COLO829 (cell line): ENCODE data around the gene HLF.
A peak's percentile ranks its signal among the peaks of the same experiment; 100 is the strongest.

Experiments
- DNase-seq: peaks from one replicate; pipeline ENCODE4 v3.0.0; 2012; ENCODE audit warnings: low spot score

Gene HLF

GRCh38 chr17:55292094-55292493, 27.3 kb downstream of the HLF start:
- no peak for DNase-seq

GRCh38 chr17:55294042-55294751, 29.4 kb downstream of the HLF start:
- DNase-seq, result no peak

DNA sequence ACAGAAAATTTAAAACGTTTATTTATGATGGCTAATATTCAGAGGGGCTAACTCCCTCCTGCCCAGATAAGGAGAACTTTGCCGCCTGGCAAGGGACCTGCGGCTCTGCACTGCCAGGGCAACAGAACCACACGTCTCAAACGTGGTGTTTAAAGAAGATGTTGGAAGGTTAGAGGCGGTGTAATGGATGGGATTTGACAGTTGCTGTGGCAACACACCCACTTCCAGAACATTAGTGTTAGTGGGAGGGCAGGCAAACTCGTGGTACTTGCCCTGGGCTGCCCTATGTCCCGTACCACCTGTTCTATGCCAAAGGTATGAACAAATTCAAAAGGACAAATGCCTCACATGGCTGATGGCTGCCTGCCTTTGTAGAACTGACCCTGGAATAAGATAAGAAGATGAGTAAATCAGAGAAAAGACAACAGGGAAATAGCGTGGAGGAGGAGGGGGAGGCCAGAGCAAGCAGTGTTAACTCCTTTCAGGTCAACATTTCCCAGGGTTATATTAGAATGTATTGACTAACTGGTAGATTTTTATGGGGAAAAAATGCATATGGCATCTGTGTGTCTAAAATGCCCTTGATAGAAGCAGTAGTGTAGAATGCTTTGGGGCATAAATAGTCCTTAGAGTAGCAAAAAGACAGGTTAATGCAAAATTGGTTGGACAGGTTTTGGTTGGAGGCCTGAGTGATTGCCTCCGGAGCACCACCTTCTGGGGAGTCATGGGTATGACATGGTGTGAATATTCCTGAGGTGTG, 30.8 kb downstream of the HLF start:
- peak; percentile 92 for DNase-seq

- no peak for DNase-seq
Measured at GRCh38 chr17:55296171-55296695, 31.5 kb downstream of the HLF start.

GRCh38 chr17:55296699-55297098, 31.9 kb downstream of the HLF start:
- no peak for DNase-seq

DNA sequence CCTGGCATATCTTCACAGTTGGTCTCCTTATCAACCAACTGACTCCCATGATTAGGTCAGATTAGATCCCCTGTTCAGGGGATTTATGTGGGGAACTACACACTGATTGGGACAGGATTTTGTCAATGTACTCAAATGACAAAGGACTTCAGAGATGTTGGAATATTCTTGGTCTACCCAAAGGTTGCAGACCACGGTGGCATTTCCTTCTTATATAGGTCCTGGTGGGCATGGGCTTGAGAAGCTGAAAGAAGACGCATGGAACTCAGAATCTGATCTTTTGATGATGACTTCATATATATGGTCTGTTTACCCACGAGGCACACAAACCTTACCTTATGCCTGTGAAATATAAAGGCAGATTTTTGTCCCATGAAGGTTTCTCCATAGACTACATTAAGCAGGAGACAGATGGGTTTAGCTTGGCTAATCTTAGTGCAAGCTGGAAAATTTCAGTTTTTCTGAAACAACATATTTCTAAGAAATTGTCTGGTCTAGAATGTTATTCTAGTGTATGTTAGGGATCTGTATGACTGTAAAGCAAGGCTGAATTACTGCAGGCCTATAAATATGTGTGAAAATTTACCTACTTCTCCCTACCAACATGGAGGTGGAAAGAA, 33.5 kb downstream of the HLF start:
- no peak for DNase-seq

- no peak for DNase-seq
Measured at GRCh38 chr17:55299162-55299838, 34.5 kb downstream of the HLF start.

DNA sequence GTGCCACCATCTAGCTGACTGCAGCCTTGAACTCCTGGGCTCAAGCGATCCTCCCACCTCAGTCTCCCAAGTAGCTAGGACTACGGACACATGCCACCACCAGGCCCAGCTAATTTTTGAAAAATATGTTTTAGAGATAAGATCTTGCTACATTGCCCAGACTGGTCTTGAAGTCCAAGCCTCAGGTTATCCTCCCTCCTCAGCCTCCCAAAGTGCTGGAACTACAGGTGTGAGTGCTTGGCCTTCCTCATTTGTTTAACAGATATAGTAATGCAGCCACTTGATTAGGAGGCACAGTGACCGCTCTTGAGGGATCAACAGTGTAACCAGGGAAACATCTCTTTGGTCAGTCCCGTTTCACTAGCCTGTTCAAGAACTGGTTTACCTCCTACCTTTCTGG, 35.1 kb downstream of the HLF start:
- no peak for DNase-seq

- no peak for DNase-seq
Measured at GRCh38 chr17:55300479-55301290, 35.9 kb downstream of the HLF start.

- no peak for DNase-seq
Measured at GRCh38 chr17:55301521-55302406, 37.0 kb downstream of the HLF start.

DNA sequence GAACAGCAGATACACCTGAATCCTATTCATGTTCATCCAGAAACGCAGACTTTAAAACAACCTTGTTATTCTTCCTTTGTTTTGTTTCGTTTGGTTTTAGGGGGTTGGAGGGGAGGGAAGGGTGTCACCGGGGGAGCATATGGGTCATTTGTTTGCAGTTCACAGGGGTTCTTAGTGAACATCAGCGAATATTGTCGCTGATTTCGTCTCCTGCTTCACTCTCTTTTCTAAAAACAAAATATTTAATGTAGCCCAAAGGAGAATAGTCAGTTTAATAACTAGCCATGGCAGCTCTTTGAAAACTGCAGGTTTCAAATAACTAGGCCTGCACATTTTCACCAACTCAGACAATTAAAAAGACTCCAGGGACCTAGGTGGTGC, 37.6 kb downstream of the HLF start:
- no peak for DNase-seq

GRCh38 chr17:55303008-55303493, 38.3 kb downstream of the HLF start:
- DNase-seq, result no peak

- no peak for DNase-seq
Measured at GRCh38 chr17:55303701-55304145, 39.0 kb downstream of the HLF start.

GRCh38 chr17:55304171-55304859, 39.6 kb downstream of the HLF start:
- no peak for DNase-seq

DNA sequence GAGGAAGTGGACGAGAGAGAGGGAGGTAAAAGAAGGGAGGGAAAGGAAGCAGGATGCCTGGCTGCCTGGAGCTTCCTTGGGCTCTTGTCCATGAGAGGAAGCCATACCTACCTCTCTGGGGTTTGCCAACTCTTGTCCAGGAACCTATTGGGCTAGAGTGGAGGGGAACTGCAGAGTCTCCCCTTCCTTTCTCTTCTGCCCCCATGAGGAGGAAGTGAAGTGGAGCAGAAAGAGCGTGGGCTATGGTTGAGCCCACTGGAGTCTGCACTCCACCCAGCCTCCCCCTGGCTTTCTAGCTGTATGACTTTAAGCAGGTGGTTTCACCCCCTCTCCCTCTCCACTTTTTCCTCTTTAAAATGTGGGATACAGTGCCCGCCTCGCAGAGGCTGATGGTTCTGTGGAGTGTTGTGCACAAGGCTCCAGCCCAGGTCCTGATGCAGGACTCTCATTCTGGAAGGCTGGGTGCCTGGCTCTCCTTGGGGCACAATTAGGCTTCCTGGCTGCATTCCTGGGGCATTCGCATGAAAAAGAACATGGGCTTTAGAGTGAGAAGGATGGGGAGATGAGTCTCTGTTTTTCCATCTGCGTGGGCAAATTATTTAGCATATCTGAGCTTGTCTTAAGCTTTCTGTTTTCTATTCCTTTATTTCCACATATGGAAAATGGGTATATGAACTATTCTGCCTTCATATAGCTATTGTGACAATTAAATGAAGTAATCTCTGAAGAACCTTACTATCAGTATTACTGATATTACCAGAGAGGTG, 40.7 kb downstream of the HLF start:
- no peak for DNase-seq

GRCh38 chr17:55307879-55308278, 43.1 kb downstream of the HLF start:
- no peak for DNase-seq

DNA sequence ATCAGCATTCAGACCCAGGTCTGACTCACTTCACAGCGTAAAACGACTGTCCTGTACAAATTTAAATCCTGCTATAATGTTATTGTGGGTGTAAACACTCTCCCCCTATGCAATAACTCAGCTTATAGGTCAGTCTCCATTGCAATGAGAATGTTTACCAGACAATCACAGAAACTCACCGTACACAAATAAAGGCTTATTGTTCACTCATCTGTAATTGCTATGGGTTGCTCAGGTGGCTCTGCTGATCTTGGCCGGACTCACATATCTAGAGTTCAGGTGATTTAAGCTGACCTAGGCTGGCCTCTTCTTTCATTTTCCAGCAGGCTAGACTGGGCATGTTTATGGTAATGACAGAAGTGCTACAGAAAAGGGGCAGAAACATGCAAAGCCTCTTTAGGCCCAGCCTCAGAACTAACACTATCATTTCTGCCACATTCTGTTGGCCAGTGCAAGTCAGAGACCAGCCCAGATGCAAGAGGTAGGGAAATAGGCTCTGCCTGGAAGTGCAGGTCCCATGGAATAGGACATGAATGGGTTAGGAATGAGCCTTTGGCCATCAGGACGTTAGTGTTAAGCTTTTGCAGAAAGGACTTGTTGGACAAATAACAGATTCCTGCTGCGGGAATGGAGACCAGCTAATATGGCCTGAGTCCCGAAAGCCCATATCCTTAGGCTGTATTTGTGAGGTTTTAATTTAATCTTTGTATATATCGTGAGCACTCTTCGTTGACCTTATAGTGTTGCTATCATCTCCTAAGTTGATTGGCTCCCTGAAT, 44.0 kb downstream of the HLF start:
- no peak for DNase-seq

GRCh38 chr17:55311767-55312375, 47.1 kb downstream of the HLF start:
- no peak for DNase-seq
